ENCODE measurements around the gene SPTLC2. TPM values are rescaled to one million over a fixed set of nuclear protein-coding genes. Genes with fewer than 3 reads are reported as not detected.
"Not testable (repeated sequence)": the region's sequence is repeated elsewhere in the genome, so short reads cannot be mapped to it uniquely, and the experiment has no call there.

Gene SPTLC2
- total RNA-seq, 5 donors from 2014 or later (not counting 1 experiment from before 2014, with no cell fraction given): 20.8 to 33.7 (median 26.2) TPM

DNA sequence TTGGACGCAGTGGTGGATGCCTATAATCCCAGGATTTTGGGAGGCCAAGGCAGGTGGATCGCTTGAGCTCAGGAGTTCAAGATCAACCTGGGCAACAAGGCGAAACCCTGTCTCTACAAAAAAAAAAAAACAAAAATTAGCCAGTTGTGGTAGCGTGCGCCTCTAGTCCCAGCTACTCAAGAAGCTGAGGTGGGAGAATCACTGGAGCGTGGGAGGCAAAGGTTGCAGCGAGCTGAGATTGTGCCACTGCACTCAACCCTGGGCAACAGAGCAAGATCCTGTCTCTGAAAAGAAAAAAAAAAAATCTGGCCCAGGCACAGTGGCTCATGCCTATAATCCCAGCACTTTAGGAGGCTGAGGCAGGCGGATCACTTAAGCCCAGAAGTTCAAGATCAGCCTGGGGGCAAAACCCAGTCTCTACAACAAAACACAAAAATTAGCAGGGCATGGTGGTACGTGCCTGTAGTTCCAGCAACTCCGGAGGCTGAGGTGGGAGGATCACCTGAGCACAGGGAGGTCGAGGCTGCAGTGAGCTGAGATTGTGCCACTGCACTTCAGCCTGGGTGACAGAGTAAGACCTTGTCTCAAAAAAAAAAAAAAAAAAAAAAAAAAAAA lies 27.9 kb downstream of the SPTLC2 start:
- not testable (repeated sequence) for ATAC-seq (replicated peaks in 1 of 4); H3K27ac ChIP-seq (ENCODE audit: low read length); H3K27me3 Mint-ChIP-seq; DNase-seq; H3K9me3 ChIP-seq; H3K4me3 ChIP-seq (ENCODE audit: control insufficient read depth in 1 of 2, extremely low read depth in 1 of 2, low read length in 1 of 2); H3K27me3 ChIP-seq (replicated peaks in 1 of 2; ENCODE audit: control insufficient read depth in 2 of 2, extremely low read depth in 1 of 2, insufficient read depth in 2 of 2, low read length in 1 of 2); H3K36me3 ChIP-seq (ENCODE audit: control insufficient read depth in 2 of 2, extremely low read depth in 1 of 2, insufficient read depth in 1 of 2, low read length in 1 of 2); H3K9me3 Mint-ChIP-seq
- Mint-ChIP-seq H3K36me3 (peaks cover 20% of the 10 kb centered on the region), H3K4me3 (peak overlapping the region in 1 of 3 donors; percentile 12), H3K4me1 (peaks cover 48 to 68% (median 52%) of the 10 kb centered on the region in 3 donors), H3K27ac (peak overlapping the region in 1 of 2 donors; percentile 39)
- POLR2A ChIA-PET: interaction anchor here in 1 of 2 donors (0.6 kb wide), 1 partner anchor 18 kb away, joined by 6 read pairs; no protein-coding TSS in a partner anchor
- CTCF ChIA-PET: interaction anchor here in 1 of 2 donors (0.7 kb wide), 1 partner anchor 129 kb away, joined by 3 read pairs; no protein-coding TSS in a partner anchor
- peaks cover 12 to 15% of the 10 kb centered on the region in 2 experiments for H3K4me1 ChIP-seq (ENCODE audit: control insufficient read depth in 1 of 2, extremely low read depth in 1 of 2, insufficient read depth in 2 of 2, low read length in 2 of 2)
- WGBS (ENCODE audit: insufficient coverage): 100% methylated on average over 1 of the region's 11 CpGs

DNA sequence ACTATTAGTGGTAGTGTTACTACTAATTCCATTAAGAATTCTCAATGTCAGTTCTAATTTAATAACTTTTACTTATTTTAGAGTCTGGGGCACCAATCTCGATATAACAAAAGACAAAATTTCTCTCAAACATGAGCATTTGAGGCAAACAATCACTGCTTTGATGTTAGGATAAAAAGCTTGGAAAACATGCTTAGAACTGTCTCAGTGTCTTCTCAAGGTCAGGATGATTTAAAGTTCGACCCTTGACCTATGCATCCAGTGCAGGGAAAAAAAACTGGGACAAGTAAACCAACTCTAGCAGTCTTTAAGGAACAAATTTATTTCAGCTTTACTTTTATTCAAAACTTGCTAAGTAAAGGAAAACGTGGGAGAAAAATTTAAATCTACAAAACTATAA lies 31.1 kb downstream of the SPTLC2 start:
- no peak overlapping the region for H3K27ac Mint-ChIP-seq
- ChIA-PET POLR2A (no interaction called here), CTCF (no interaction called here)
- Histone ChIP-seq H3K36me3 (ENCODE audit: control insufficient read depth in 2 of 2, extremely low read depth in 1 of 2, insufficient read depth in 1 of 2, low read length in 1 of 2) (no peaks in the 10 kb centered on the region), H3K4me3 (ENCODE audit: control insufficient read depth in 1 of 2, extremely low read depth in 1 of 2, low read length in 1 of 2) (no peak overlapping the region), H3K9me3 (no peaks in the 10 kb centered on the region), H3K27ac (ENCODE audit: low read length) (no peak overlapping the region), H3K4me1 (ENCODE audit: control insufficient read depth in 1 of 2, extremely low read depth in 1 of 2, insufficient read depth in 2 of 2, low read length in 2 of 2) (peaks cover 0 to 20% of the 10 kb centered on the region in 2 experiments), H3K27me3 (replicated peaks in 1 of 2; ENCODE audit: control insufficient read depth in 2 of 2, extremely low read depth in 1 of 2, insufficient read depth in 2 of 2, low read length in 1 of 2) (no peaks in the 10 kb centered on the region)
- peaks cover 40 to 68% (median 51%) of the 10 kb centered on the region in 3 donors for H3K4me1 Mint-ChIP-seq
- no peak overlapping the region for H3K4me3 Mint-ChIP-seq
- ATAC-seq (replicated peaks in 1 of 4) (no peak), DNase-seq (no peak)
- WGBS (ENCODE audit: insufficient coverage): no CpG with 5 or more reads among the region's 3 CpGs
- H3K27me3 Mint-ChIP-seq: no peaks in the 10 kb centered on the region
- H3K9me3 Mint-ChIP-seq: no peaks in the 10 kb centered on the region
- H3K36me3 Mint-ChIP-seq: peaks cover 18% of the 10 kb centered on the region

DNA sequence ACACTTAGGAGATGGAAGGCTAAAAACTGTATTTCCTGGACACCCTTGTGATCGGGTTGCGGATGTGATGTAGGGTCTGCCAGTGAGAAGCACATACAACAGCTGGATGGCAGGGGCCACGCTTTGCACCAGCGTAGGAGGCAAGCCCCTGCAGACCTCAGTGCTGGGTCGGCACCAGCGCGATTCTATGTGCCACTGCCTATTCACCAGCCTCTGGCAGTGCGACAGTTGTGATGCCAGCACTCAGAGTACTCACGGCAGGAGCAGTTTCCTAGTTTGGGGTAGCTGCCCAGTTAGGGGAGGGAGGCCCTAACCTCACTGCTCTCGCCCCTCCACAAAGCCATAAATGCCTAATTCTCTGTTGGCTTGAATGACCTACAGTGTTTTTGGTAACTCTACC lies 31.6 kb downstream of the SPTLC2 start:
- ATAC-seq (replicated peaks in 1 of 4) (no peak), DNase-seq (no peak)
- ChIA-PET CTCF (no interaction called here), POLR2A (no interaction called here)
- H3K4me3 ChIP-seq (ENCODE audit: control insufficient read depth in 1 of 2, extremely low read depth in 1 of 2, low read length in 1 of 2): no peak overlapping the region
- no peaks in the 10 kb centered on the region for H3K36me3 ChIP-seq (ENCODE audit: control insufficient read depth in 2 of 2, extremely low read depth in 1 of 2, insufficient read depth in 1 of 2, low read length in 1 of 2)
- H3K27me3 ChIP-seq (replicated peaks in 1 of 2; ENCODE audit: control insufficient read depth in 2 of 2, extremely low read depth in 1 of 2, insufficient read depth in 2 of 2, low read length in 1 of 2): no peaks in the 10 kb centered on the region
- H3K4me1 ChIP-seq (ENCODE audit: control insufficient read depth in 1 of 2, extremely low read depth in 1 of 2, insufficient read depth in 2 of 2, low read length in 2 of 2): peaks cover 0 to 24% of the 10 kb centered on the region in 2 experiments
- H3K36me3 Mint-ChIP-seq: peaks cover 18% of the 10 kb centered on the region
- no peaks in the 10 kb centered on the region for H3K9me3 Mint-ChIP-seq
- no peak overlapping the region for H3K27ac ChIP-seq (ENCODE audit: low read length)
- no peaks in the 10 kb centered on the region for H3K27me3 Mint-ChIP-seq
- H3K4me1 Mint-ChIP-seq: peaks cover 37 to 65% (median 49%) of the 10 kb centered on the region in 3 donors
- H3K4me3 Mint-ChIP-seq: no peak overlapping the region
- no peak overlapping the region for H3K27ac Mint-ChIP-seq
- WGBS (ENCODE audit: insufficient coverage): 94% methylated on average over 7 of the region's 10 CpGs
- no peaks in the 10 kb centered on the region for H3K9me3 ChIP-seq

DNA sequence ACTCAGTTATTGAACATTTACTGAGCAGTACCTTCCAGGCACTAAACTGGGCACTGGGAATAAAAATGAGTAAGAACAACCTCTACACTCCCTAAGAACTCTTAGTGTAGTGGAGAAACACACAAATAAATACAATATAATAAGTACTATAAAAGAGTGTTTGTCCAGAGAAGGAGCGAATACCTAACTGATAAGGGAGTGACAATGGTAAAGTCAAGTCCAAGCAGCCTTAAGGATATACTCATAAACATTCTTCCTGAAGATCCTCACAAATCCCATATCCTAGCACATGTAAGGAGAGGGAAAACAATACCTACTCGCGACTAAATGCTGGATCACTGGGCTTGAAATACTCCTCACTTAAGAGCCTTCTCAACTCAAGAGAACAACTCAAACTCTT lies 32.8 kb downstream of the SPTLC2 start:
- Mint-ChIP-seq H3K4me1 (peaks cover 40 to 62% (median 43%) of the 10 kb centered on the region in 3 donors), H3K4me3 (no peak overlapping the region), H3K36me3 (peaks cover 21% of the 10 kb centered on the region), H3K27ac (no peak overlapping the region), H3K27me3 (no peaks in the 10 kb centered on the region), H3K9me3 (no peaks in the 10 kb centered on the region)
- POLR2A ChIA-PET: no interaction called here
- DNase-seq: no peak
- CTCF ChIA-PET: no interaction called here
- WGBS (ENCODE audit: insufficient coverage): no CpG with 5 or more reads among the region's 3 CpGs
- ATAC-seq (replicated peaks in 1 of 4): no peak
- Histone ChIP-seq H3K27ac (ENCODE audit: low read length) (no peak overlapping the region), H3K4me3 (ENCODE audit: control insufficient read depth in 1 of 2, extremely low read depth in 1 of 2, low read length in 1 of 2) (no peak overlapping the region), H3K9me3 (no peaks in the 10 kb centered on the region), H3K36me3 (ENCODE audit: control insufficient read depth in 2 of 2, extremely low read depth in 1 of 2, insufficient read depth in 1 of 2, low read length in 1 of 2) (peaks cover 0 to under 1% of the 10 kb centered on the region in 2 donors), H3K27me3 (replicated peaks in 1 of 2; ENCODE audit: control insufficient read depth in 2 of 2, extremely low read depth in 1 of 2, insufficient read depth in 2 of 2, low read length in 1 of 2) (no peaks in the 10 kb centered on the region), H3K4me1 (ENCODE audit: control insufficient read depth in 1 of 2, extremely low read depth in 1 of 2, insufficient read depth in 2 of 2, low read length in 2 of 2) (peaks cover 0 to 22% of the 10 kb centered on the region in 2 experiments)

DNA sequence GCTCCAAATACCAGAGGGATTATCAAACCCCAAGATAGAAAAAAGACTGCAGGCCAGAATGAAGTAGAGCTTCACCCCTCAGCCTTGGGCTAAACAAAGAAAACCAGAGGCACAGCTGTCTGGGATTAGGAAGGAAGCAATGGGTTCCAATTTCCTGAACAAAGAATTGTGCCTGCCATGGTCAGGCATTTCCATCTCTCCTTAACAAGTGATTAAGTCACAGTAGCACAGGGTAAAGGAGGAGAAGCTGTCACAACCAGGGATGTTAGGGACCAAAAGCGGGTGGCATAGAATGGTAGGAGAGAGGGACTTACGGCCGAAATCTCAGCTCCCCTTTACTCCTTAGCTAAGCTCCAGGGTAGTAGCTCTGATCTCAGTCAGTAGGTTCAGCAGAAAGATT lies 33.9 kb downstream of the SPTLC2 start:
- ChIA-PET POLR2A (interaction anchor here in 1 of 2 donors (0.5 kb wide), 1 partner anchor 48 kb away, joined by 7 read pairs; no protein-coding TSS in a partner anchor), CTCF (interaction anchor here in 1 of 2 donors (0.6 kb wide), 1 partner anchor 235 kb away, joined by 4 read pairs; no protein-coding TSS in a partner anchor)
- Histone ChIP-seq H3K36me3 (ENCODE audit: control insufficient read depth in 2 of 2, extremely low read depth in 1 of 2, insufficient read depth in 1 of 2, low read length in 1 of 2) (peaks cover 0 to 6% of the 10 kb centered on the region in 2 donors), H3K9me3 (no peaks in the 10 kb centered on the region), H3K4me1 (ENCODE audit: control insufficient read depth in 1 of 2, extremely low read depth in 1 of 2, insufficient read depth in 2 of 2, low read length in 2 of 2) (peaks cover 0 to 17% of the 10 kb centered on the region in 2 experiments), H3K27ac (ENCODE audit: low read length) (peak overlapping the region; percentile 26), H3K4me3 (ENCODE audit: control insufficient read depth in 1 of 2, extremely low read depth in 1 of 2, low read length in 1 of 2) (no peak overlapping the region), H3K27me3 (replicated peaks in 1 of 2; ENCODE audit: control insufficient read depth in 2 of 2, extremely low read depth in 1 of 2, insufficient read depth in 2 of 2, low read length in 1 of 2) (no peaks in the 10 kb centered on the region)
- H3K4me1 Mint-ChIP-seq: peaks cover 33 to 52% (median 37%) of the 10 kb centered on the region in 3 donors
- WGBS (ENCODE audit: insufficient coverage): no CpG with 5 or more reads among the region's 3 CpGs
- H3K36me3 Mint-ChIP-seq: peaks cover 16% of the 10 kb centered on the region
- no peak overlapping the region for H3K4me3 Mint-ChIP-seq
- no peak for ATAC-seq (replicated peaks in 1 of 4)
- no peaks in the 10 kb centered on the region for H3K27me3 Mint-ChIP-seq
- no peaks in the 10 kb centered on the region for H3K9me3 Mint-ChIP-seq
- peak overlapping the region; percentile 12 to 61 for H3K27ac Mint-ChIP-seq
- DNase-seq: no peak

DNA sequence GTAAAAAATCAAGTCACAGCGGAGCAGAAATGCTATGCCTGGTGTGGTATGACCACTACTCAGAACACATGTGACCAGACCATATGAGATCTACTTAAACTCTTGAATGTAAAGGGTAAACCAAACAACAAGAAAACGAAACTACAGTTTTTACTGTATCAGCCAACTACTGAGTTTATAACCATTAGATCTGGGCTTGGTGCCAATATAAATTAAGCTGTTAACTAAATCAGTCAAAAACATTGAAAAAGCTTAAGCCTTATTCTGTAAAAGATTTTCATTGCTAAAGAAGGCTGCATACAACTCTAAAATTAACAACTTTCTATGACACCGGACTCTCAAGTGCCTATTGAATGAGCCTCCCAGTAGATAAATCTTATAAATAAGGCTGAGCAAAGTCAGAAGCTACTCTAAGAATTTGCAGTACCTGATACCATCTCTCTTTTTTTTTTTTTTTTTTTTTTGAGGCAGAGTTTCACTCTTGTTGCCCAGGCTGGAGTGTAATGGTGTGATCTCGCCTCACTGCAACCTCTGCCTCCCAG lies 35.4 kb downstream of the SPTLC2 start:
- no peaks in the 10 kb centered on the region for H3K27me3 ChIP-seq (replicated peaks in 1 of 2; ENCODE audit: control insufficient read depth in 2 of 2, extremely low read depth in 1 of 2, insufficient read depth in 2 of 2, low read length in 1 of 2)
- H3K9me3 Mint-ChIP-seq: no peaks in the 10 kb centered on the region
- no peaks in the 10 kb centered on the region for H3K9me3 ChIP-seq
- ChIA-PET POLR2A (interaction anchor here (0.6 to 0.7 kb wide), 5 partner anchors 21 to 548 kb away, joined by 3 to 6 read pairs (median 3); no protein-coding TSS in a partner anchor), CTCF (interaction anchor here (0.5 to 1.1 kb wide), 7 partner anchors 12 to 276 kb away, joined by 3 to 4 read pairs (median 3); no protein-coding TSS in a partner anchor)
- H3K4me3 Mint-ChIP-seq: peak overlapping the region; percentile 57 to 65 (median 60)
- H3K27ac ChIP-seq (ENCODE audit: low read length): peak overlapping the region; percentile 42
- H3K4me1 ChIP-seq (ENCODE audit: control insufficient read depth in 1 of 2, extremely low read depth in 1 of 2, insufficient read depth in 2 of 2, low read length in 2 of 2): peaks cover 0 to 17% of the 10 kb centered on the region in 2 experiments
- H3K36me3 Mint-ChIP-seq: peaks cover 22% of the 10 kb centered on the region
- no peaks in the 10 kb centered on the region for H3K27me3 Mint-ChIP-seq
- peak overlapping the region; percentile 84 to 87 for H3K27ac Mint-ChIP-seq
- H3K4me1 Mint-ChIP-seq: peaks cover 31 to 45% (median 33%) of the 10 kb centered on the region in 3 donors
- peak; percentile 61 to 84 (median 68) for ATAC-seq (replicated peaks in 1 of 4)
- no CpG with 5 or more reads among the region's 4 CpGs for WGBS (ENCODE audit: insufficient coverage)
- DNase-seq: peak in 5 of 35 experiments; percentile 3 to 61 (median 6)
- H3K36me3 ChIP-seq (ENCODE audit: control insufficient read depth in 2 of 2, extremely low read depth in 1 of 2, insufficient read depth in 1 of 2, low read length in 1 of 2): peaks cover 2 to 12% of the 10 kb centered on the region in 2 donors
- peak overlapping the region in 1 of 2 donors; percentile 1 for H3K4me3 ChIP-seq (ENCODE audit: control insufficient read depth in 1 of 2, extremely low read depth in 1 of 2, low read length in 1 of 2)
